NCI-H187 (cell line): Measurements from ENCODE around the gene ADGRB3.
A peak's percentile ranks its signal among the peaks of the same experiment; 100 is the strongest.
"Not testable (repeated sequence)": the region's sequence is repeated elsewhere in the genome, so short reads cannot be mapped to it uniquely, and the experiment has no call there.

Experiments
- DNase-seq, 2 experiments: peaks; one replicate each; lab custom pipeline; 2025; lab: John Stamatoyannopoulos, UW

Gene ADGRB3

DNA sequence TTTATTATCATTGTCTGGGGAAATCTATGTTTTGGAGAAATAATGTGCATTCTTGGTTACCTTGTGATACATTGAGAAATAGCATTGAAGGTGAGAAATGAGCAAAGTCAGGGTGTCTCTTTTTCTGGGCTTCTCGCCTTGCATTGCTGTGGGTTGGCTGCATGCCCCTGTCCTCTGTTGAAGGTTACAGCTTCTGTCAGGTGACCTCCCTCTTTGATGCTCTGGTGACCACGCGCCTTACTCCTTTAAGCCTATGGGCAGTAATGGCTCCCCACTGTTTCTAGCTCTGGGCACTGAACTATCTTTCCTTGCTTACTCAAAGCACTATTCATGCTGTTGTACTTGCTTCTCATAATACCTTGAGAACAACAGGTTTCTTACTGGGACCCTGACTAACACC is 14.6 kb downstream of the ADGRB3 start:
- DNase-seq: no peak

DNA sequence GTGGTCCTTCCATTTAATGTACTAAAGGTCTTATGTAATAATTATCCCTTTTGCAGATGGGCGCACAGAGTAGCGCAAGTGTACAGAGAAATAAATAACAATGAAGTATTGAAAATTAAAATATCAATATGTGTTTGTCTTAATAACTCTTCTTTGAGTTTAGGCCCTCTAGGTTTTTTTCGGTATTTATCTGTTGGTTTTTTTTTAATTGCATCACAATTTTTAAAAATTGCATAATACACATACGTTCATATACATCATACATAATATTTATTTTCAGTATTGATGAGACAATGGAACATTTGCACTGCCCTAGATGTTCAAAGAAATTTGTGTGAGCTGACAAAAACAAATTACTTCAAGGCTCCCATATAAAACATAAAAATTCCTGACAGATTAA is 15.1 kb downstream of the ADGRB3 start:
- DNase-seq: no peak

GRCh38 chr6:68651011-68651985 is 16.2 kb downstream of the ADGRB3 start:
- peak in 1 of 2 experiments; percentile 12 for DNase-seq

DNA sequence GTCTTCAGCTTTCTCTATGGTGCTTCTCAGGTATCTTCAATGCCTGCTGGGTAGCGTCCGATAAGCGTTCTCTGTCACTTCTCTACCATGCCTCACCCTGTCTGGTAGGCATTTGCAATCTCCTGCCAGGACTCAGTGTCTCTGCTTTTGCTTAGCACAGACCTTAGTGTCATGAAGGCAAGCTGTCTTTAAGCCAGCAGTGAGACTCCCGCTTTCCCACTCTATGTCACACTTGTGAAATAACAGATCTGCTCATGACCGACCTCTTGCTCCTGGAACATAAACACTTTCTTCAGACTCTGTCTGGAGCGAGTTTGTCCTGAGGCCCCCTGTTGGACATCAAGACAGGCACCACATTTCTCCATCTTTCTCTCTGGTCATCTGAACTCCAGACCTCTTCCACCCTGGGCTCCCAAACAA is 17.0 kb downstream of the ADGRB3 start:
- no peak for DNase-seq

DNA sequence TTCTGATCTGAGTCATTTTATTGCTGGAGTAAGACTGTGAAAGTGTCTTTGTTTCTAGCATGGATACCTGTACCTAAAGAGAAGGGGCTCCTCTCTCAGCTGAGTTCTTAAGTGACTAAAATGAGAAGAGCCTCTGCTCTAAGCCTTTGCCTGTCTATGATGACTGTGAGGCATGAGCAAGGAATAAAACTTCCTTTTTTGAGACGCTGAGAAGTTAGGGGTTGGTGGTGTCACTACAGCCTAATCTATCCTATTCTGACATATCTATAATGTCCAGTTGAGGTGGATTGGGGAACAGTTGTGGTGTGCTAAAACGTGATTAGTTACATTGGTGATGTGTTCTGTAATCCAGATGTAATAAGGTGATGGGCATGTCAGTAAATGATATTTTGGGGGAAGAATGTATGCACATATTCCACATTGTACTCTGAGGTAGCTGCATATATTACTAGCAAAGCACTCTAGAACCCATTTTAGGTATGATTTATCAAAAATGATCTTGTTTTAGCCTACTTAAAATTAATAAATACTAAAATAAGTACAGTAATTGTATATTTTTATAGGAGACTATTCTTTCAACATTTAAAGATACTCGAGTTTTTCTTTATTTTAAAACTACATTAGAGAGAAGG is 18.1 kb downstream of the ADGRB3 start:
- no peak for DNase-seq

DNA sequence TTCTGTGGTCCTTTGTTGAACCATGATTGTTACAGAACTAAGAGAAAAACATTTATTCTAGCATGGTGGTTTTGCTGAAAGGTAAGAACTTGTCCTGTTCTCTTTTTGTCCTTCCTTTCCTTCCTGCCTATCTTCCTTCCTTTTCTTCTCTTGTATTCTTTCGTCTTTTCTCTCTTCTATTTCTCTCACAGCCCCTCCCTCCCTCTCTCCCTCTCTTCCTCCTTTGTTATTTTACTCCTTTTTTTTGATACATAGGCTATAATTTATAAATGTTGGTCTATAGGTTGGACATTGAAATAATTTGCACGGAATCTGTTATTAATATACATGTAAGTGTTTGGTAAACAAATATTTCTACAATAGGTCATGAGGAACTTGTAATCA is 18.6 kb downstream of the ADGRB3 start:
- DNase-seq: no peak

GRCh38 chr6:68654134-68654533 is 19.1 kb downstream of the ADGRB3 start:
- no peak for DNase-seq

DNA sequence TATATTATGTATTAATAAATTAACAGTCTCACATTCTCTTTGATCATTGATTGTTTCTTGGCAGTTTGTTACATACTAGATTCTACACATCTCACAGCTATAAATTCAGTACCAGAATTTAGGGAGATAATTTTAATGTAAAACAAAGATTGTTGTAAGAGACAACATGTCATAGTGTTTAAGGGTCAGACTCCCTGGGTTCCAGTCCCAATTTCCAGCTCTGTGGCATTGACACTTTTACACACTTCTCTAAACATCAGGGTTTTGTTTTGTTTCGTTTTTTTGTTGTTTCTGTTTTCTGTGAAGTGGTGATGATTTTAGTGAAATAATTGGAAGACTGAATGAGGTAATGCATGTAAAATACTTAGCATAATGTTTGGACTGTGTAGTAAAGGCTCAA is 19.9 kb downstream of the ADGRB3 start:
- no peak for DNase-seq

- no peak for DNase-seq
Observed at GRCh38 chr6:68657374-68658139, 22.5 kb downstream of the ADGRB3 start.

- DNase-seq: no peak
Observed at GRCh38 chr6:68658338-68658737, 23.3 kb downstream of the ADGRB3 start.

DNA sequence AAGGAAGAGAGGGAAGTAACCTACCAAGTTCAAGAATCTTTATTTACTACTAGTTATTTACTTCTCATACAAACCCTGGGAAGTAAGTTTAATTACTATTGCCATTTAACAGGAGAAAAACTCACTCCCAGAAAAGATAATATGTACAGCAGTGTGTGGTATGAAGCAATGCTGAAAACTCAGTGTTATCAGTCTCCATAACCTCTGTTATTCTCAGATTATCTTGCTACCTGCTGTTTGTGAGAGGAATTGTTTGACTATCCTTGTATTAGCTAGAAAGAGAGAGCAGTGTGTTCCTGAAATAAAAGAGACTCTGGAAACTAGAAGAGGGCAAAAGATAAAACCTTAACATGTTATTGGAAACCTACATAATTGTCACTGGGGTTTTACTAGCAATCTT is 38.2 kb downstream of the ADGRB3 start:
- DNase-seq: no peak

- DNase-seq: no peak
Observed at GRCh38 chr6:68675548-68675947, 40.5 kb downstream of the ADGRB3 start.

GRCh38 chr6:68676094-68676493 is 41.0 kb downstream of the ADGRB3 start:
- not testable (repeated sequence) for DNase-seq

- no peak for DNase-seq
Observed at GRCh38 chr6:68677058-68677457, 42.0 kb downstream of the ADGRB3 start.

DNA sequence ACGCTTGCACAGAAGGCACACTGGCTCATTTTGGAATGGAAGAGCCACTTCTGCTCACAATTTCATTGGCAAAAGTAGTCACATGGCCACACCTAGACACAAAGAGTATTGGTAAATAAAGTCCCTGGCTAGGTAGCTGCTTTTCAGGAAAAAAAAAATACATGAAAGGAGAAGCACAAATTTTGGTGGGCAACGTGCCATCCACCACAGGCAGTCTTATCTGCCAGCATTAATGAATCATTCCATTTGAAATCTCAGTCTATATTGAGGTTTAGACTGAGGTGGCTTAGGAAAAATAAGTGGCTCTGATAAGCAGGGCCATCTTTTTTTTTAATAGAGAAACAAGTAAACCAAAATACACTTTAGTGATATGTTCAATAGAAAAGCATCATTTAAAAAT is 44.3 kb downstream of the ADGRB3 start:
- DNase-seq: no peak

- no peak for DNase-seq
Observed at GRCh38 chr6:68680264-68680663, 45.2 kb downstream of the ADGRB3 start.

- DNase-seq: peak; percentile 55 to 68
Observed at GRCh38 chr6:68689910-68690309, 54.8 kb downstream of the ADGRB3 start.

DNA sequence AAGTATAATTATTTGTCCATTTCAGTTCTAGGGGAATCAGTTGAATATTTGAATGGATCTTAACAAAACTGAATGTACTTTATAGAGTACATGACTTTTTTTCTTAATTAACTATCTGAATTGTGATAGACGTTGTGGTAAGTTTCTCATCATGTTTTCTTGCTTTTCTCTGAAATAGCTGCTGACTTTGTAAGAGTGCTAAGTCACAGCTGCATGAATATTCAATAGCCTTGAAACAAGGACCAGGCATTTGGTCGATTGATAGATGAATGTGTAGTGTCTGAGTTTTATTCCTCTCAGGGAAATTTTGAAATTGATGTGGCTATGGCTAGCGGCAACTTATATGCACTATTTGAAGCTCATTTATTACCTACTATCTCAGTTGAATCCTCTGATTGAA is 56.0 kb downstream of the ADGRB3 start:
- no peak for DNase-seq

GRCh38 chr6:68693271-68693670 is 58.2 kb downstream of the ADGRB3 start:
- no peak for DNase-seq

- DNase-seq: no peak
Observed at GRCh38 chr6:68695403-68695802, 60.3 kb downstream of the ADGRB3 start.

DNA sequence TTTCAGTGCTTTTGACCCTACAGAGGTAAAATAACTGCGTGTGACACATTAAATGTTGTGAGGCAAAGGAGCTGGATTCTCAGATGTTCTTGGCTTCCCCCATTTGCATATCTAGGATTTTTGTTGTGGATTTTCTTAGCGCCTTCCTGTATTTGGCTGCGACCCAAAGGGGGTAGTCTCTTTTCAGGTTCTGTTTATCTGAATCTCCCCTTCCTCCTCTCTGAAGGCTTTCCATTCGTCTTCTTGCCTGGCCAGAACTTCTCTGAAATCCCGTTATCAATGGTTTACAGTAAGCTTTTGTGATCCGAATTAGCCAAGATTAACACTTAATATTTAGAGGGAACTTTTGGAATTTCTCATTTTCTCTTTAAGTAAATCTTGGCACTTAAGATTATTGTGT is 60.8 kb downstream of the ADGRB3 start:
- no peak for DNase-seq

DNA sequence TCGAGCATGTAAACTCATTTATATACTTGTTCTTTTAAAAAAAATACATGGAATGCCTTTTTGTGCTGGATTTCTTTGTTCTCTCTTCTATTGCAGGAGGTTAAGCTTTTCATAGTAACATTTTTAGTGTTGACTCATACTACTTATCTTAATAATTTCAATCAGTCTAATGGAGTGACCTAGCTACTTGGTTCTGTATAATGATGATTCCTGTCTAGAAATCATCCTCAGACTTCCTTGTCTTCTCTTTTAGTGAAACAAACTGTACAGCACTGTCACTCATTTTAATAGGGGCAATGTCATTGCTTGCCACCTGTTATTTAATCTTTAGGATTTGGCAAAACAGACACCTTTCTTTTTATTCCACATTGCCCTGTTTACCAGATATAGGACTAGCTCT is 62.3 kb downstream of the ADGRB3 start:
- no peak for DNase-seq

DNA sequence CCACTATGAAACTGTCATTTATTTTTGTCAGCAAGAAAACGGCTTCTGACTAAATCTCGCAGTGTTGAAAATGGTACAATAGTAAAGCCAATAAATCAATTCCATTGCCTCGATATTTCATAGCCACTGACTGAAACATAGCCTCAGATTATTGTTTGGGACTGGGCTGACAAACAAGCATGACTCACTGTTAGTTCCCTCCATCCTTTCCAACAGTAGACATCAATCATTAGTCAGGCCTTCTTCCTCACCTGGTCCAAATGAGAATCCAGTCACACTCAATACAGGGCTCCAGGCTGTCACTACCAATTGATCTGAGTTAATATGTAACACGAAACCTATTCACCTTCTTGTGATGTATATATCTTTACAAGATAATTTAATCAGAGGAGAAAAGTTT is 66.1 kb downstream of the ADGRB3 start:
- no peak for DNase-seq
